Hepatocyte (in vitro differentiated cells): ENCODE measurements around the gene P2RY2. TPM values are rescaled to one million over a fixed set of nuclear protein-coding genes. Genes with fewer than 3 reads are reported as not detected.

Source experiments
- DNase-seq: peaks from one replicate; pipeline ENCODE4 v3.0.0-alpha.2; 2016; ENCODE audit warnings: low spot score
- H2AFZ ChIP-seq: fragments of 200-600 bp; sonication (generic); 2 replicates; pipeline ENCODE4 v1.6.0; 2016; ENCODE audit warnings: antibody characterized with exemption, mild to moderate bottlenecking
- H3K27ac ChIP-seq: fragments of 200-600 bp; sonication (generic); 2 replicates; pipeline ENCODE4 v1.5.1; 2016; ENCODE audit warnings: mild to moderate bottlenecking
- H3K27me3 ChIP-seq: fragments of 200-600 bp; sonication (generic); 2 replicates; pipeline ENCODE4 v1.6.1; 2016
- H3K36me3 ChIP-seq: fragments of 200-600 bp; sonication (generic); replicated peaks from 2 replicates; pipeline ENCODE4 v1.5.1; 2016; ENCODE audit warnings: low read depth; ENCODE audit not compliant: insufficient read depth
- H3K4me1 ChIP-seq: fragments of 200-600 bp; sonication (generic); 2 replicates; pipeline ENCODE4 v1.5.1; 2016; ENCODE audit warnings: mild to moderate bottlenecking, moderate library complexity; ENCODE audit not compliant: insufficient read depth
- H3K4me2 ChIP-seq: fragments of 200-600 bp; sonication (generic); 2 replicates; pipeline ENCODE4 v1.6.0; 2016
- H3K4me3 ChIP-seq: fragments of 200-600 bp; sonication (generic); 2 replicates; pipeline ENCODE4 v1.5.1; 2016; ENCODE audit warnings: mild to moderate bottlenecking
- H3K79me2 ChIP-seq: fragments of 200-600 bp; sonication (generic); 2 replicates; pipeline ENCODE4 v1.6.0; 2017; ENCODE audit warnings: mild to moderate bottlenecking
- H3K9me2 ChIP-seq: fragments of 200-600 bp; sonication (generic); replicated peaks from 2 replicates; pipeline ENCODE4 v1.6.0; 2017; ENCODE audit warnings: mild to moderate bottlenecking; ENCODE audit not compliant: insufficient read depth
- H3K9me3 ChIP-seq: fragments of 200-600 bp; sonication (generic); 2 replicates; pipeline ENCODE4 v1.5.1; 2016; ENCODE audit warnings: low read depth, mild to moderate bottlenecking
- H4K20me1 ChIP-seq: fragments of 200-600 bp; sonication (generic); 2 replicates; pipeline ENCODE4 v1.6.0; 2016; ENCODE audit warnings: mild to moderate bottlenecking; ENCODE audit not compliant: insufficient read depth, poor library complexity, severe bottlenecking
- CTCF ChIP-seq: fragments of 200-600 bp; sonication (generic); IDR thresholded peaks from 2 replicates; pipeline ENCODE4 v1.5.1; 2016; ENCODE audit warnings: antibody characterized with exemption, mild to moderate bottlenecking; ENCODE audit not compliant: poor library complexity
- EZH2 ChIP-seq: fragments of 200-600 bp; sonication (generic); IDR thresholded peaks from 2 replicates; pipeline ENCODE4 v1.6.1; 2016; ENCODE audit warnings: antibody characterized with exemption, mild to moderate bottlenecking, borderline replicate concordance
- EZH2phosphoT487 ChIP-seq: fragments of 200-600 bp; sonication (generic); IDR thresholded peaks from one replicate; pipeline ENCODE4 v1.6.1; 2018; ENCODE audit warnings: antibody characterized with exemption, mild to moderate bottlenecking, low read depth, moderate library complexity; ENCODE audit not compliant: unreplicated experiment, severe bottlenecking
- WGBS: methylation state at CpG from one replicate; pipeline ENCODE4 v1.1.6; 2016; ENCODE audit warnings: low lambda C conversion rate; ENCODE audit errors: missing lambda C conversion rate; 5-methylcytosine and 5-hydroxymethylcytosine counted together
- polyA plus RNA-seq: library from polyadenylated mRNA; unstranded; fragments of >200 nt; fragmentation: Nextera tagmentation; extraction: Ambion mirVana; gene quantifications from 2 replicates; pipeline ENCODE4 v1.2.1, GENCODE V29; 2016
- total RNA-seq: library from RNA; depleted of rRNA; stranded (reverse); fragments of >200 nt; gene quantifications from 2 replicates; pipeline ENCODE4 v1.2.3, GENCODE V29; 2014

The P2RY2 gene
- total and polyA plus RNA-seq, 2 experiments from 2014 or later: 2.5 to 6.3 TPM

- H3K79me2 ChIP-seq: no peaks in the 10 kb centered on the region
- H3K4me3 ChIP-seq: no peak overlapping the region
- no peaks in the 10 kb centered on the region for H3K27me3 ChIP-seq
- H3K4me1 ChIP-seq: peaks cover 7% of the 10 kb centered on the region
- WGBS: 87% methylated on average over 2 of the region's 2 CpGs
- no peak overlapping the region for H3K4me2 ChIP-seq
- no peaks in the 10 kb centered on the region for H3K9me3 ChIP-seq
- no peak overlapping the region for H2AFZ ChIP-seq
- DNase-seq: no peak
- no peak overlapping the region for H3K27ac ChIP-seq
- no peaks in the 10 kb centered on the region for H3K9me2 ChIP-seq
- no peaks in the 10 kb centered on the region for H4K20me1 ChIP-seq
- TF ChIP-seq CTCF (no peak), EZH2 (no peak), EZH2phosphoT487 (no peak)
- H3K36me3 ChIP-seq: no peaks in the 10 kb centered on the region
These were observed 11.3 kb upstream of the P2RY2 start for GRCh38 chr11:73206801-73207200.

- H3K79me2 ChIP-seq: no peaks in the 10 kb centered on the region
- no peak for DNase-seq
- no peaks in the 10 kb centered on the region for H4K20me1 ChIP-seq
- no peak overlapping the region for H2AFZ ChIP-seq
- H3K4me1 ChIP-seq: no peaks in the 10 kb centered on the region
- H3K9me2 ChIP-seq: no peaks in the 10 kb centered on the region
- H3K4me2 ChIP-seq: no peak overlapping the region
- no peak overlapping the region for H3K4me3 ChIP-seq
- TF ChIP-seq CTCF (no peak), EZH2 (no peak), EZH2phosphoT487 (no peak)
- no peak overlapping the region for H3K27ac ChIP-seq
- H3K36me3 ChIP-seq: no peaks in the 10 kb centered on the region
- no peaks in the 10 kb centered on the region for H3K9me3 ChIP-seq
- 100% methylated on average over 2 of the region's 2 CpGs for WGBS
- H3K27me3 ChIP-seq: no peaks in the 10 kb centered on the region
These were observed 8.2 kb upstream of the P2RY2 start for GRCh38 chr11:73209892-73210291.

- WGBS: 86% methylated on average over 3 of the region's 4 CpGs
- Histone ChIP-seq H4K20me1 (no peaks in the 10 kb centered on the region), H3K36me3 (no peaks in the 10 kb centered on the region), H3K9me3 (no peaks in the 10 kb centered on the region), H3K9me2 (no peaks in the 10 kb centered on the region), H3K4me2 (no peak overlapping the region), H2AFZ (no peak overlapping the region), H3K27ac (no peak overlapping the region), H3K27me3 (no peaks in the 10 kb centered on the region), H3K79me2 (no peaks in the 10 kb centered on the region), H3K4me3 (no peak overlapping the region), H3K4me1 (no peaks in the 10 kb centered on the region)
- no peak for TF ChIP-seq EZH2phosphoT487
- no peak for TF ChIP-seq CTCF
- TF ChIP-seq EZH2: no peak
- no peak for DNase-seq
These were observed 7.0 kb upstream of the P2RY2 start for GRCh38 chr11:73210916-73211667.
